Activated CD8-positive, alpha-beta T cell treated with anti-CD3 and anti-CD28 coated beads for 36 hours (primary cell): ENCODE results near the gene COL5A1. TPM values are rescaled to one million over a fixed set of nuclear protein-coding genes. Genes with fewer than 3 reads are reported as not detected.

ENCODE experiments used
- ATAC-seq: fragments of 200-7000 bp; cut with Tn5 transposase; one replicate; pipeline ENCODE4 v1.10.0; 2021; ENCODE audit warnings: mild to moderate bottlenecking, moderate library complexity
- CTCF ChIA-PET: fragments of 350-600 bp; sonication (Branson Sonifier 250); formaldehyde crosslinking; loops from one replicate; lab custom pipeline; 2021; ENCODE audit warnings: antibody characterized with exemption; lab: Charles Lee
- POLR2A ChIA-PET: fragments of 350-600 bp; sonication (Branson Sonifier 250); formaldehyde crosslinking; loops from one replicate; lab custom pipeline; 2021; ENCODE audit warnings: antibody characterized with exemption; lab: Charles Lee
- DNase-seq: peaks from one replicate; pipeline ENCODE4 v3.0.0-alpha.2; 2020
- H3K27ac Mint-ChIP-seq: one replicate; pipeline ENCODE4 v1.8.0; 2021; ENCODE audit warnings: mild to moderate bottlenecking, mixed read lengths
- H3K27me3 Mint-ChIP-seq: one replicate; pipeline ENCODE4 v1.8.0; 2021; ENCODE audit warnings: mixed read lengths
- H3K36me3 Mint-ChIP-seq: one replicate; pipeline ENCODE4 v1.8.0; 2021; ENCODE audit warnings: low read depth, mixed read lengths
- H3K4me1 Mint-ChIP-seq: one replicate; pipeline ENCODE4 v1.8.0; 2021; ENCODE audit warnings: low read depth, mixed read lengths
- H3K4me3 Mint-ChIP-seq: one replicate; pipeline ENCODE4 v1.8.0; 2021; ENCODE audit warnings: mild to moderate bottlenecking, moderate library complexity, mixed read lengths
- H3K9me3 Mint-ChIP-seq: one replicate; pipeline ENCODE4 v1.8.0; 2021; ENCODE audit warnings: mixed read lengths
- intact Hi-C: fragments of 100-400 bp; cut with micrococcal nuclease; formaldehyde crosslinking; loops from one replicate; pipeline ENCODE4 v1.10.0; 2022
- total RNA-seq, 2 experiments: library from RNA; stranded (reverse); gene quantifications; one replicate each; pipeline ENCODE4 v1.2.3, GENCODE V29; 2021
- TF ChIP-seq, protein P1 (sequence below): fragments of 200-600 bp; IDR thresholded peaks from one replicate; pipeline ENCODE4 v1.8.0; 2022; ENCODE audit warnings: antibody characterized with exemption, mild to moderate bottlenecking

COL5A1 gene
- total RNA-seq, 2 experiments from 2014 or later: 0.29 to 0.34 TPM

- peaks cover 3% of the 10 kb centered on the region for H3K27me3 Mint-ChIP-seq
- CTCF ChIA-PET: no interaction called here
- intact Hi-C loops: no loop called here
- no peaks in the 10 kb centered on the region for H3K9me3 Mint-ChIP-seq
- DNase-seq (no peak), ATAC-seq (no peak)
- TF ChIP-seq, protein P1, sequence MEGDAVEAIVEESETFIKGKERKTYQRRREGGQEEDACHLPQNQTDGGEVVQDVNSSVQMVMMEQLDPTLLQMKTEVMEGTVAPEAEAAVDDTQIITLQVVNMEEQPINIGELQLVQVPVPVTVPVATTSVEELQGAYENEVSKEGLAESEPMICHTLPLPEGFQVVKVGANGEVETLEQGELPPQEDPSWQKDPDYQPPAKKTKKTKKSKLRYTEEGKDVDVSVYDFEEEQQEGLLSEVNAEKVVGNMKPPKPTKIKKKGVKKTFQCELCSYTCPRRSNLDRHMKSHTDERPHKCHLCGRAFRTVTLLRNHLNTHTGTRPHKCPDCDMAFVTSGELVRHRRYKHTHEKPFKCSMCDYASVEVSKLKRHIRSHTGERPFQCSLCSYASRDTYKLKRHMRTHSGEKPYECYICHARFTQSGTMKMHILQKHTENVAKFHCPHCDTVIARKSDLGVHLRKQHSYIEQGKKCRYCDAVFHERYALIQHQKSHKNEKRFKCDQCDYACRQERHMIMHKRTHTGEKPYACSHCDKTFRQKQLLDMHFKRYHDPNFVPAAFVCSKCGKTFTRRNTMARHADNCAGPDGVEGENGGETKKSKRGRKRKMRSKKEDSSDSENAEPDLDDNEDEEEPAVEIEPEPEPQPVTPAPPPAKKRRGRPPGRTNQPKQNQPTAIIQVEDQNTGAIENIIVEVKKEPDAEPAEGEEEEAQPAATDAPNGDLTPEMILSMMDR: no peak
- POLR2A ChIA-PET: no interaction called here
- no peaks in the 10 kb centered on the region for H3K4me1 Mint-ChIP-seq
- H3K27ac Mint-ChIP-seq: no peak overlapping the region
- H3K4me3 Mint-ChIP-seq: no peak overlapping the region
- no peaks in the 10 kb centered on the region for H3K36me3 Mint-ChIP-seq
Observed at GRCh38 chr9:134602547-134603362, 38.8 kb upstream of the COL5A1 start.

DNA sequence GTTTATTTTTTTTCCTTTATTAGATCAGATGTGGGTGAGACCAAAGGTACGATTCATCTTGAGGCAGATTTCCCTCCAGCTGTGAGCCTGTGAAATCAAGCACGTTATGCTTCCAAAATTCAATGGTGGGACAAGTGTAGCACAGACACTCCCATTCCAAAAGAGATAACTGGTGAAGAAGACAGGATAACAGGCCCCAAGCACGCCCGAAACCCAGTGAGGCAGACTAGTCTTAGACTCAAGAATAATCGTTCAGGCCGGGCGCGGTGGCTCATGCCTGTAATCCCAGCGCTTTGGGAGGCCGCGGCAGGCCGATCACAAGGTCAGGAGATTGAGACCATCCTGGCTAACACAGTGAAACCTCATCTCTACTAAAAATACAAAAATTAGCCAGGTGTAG lies 36.8 kb upstream of the COL5A1 start:
- Mint-ChIP-seq H3K4me3 (no peak overlapping the region), H3K27me3 (peaks cover 3% of the 10 kb centered on the region), H3K27ac (no peak overlapping the region), H3K36me3 (no peaks in the 10 kb centered on the region), H3K9me3 (no peaks in the 10 kb centered on the region), H3K4me1 (no peaks in the 10 kb centered on the region)
- TF ChIP-seq, protein P1: no peak
- CTCF ChIA-PET: interaction anchor here (0.9 kb wide), 1 partner anchor 155 kb away, joined by 3 read pairs; no protein-coding TSS in a partner anchor
- ATAC-seq: no peak
- no peak for DNase-seq
- POLR2A ChIA-PET: no interaction called here
- intact Hi-C loops: no loop called here

DNA sequence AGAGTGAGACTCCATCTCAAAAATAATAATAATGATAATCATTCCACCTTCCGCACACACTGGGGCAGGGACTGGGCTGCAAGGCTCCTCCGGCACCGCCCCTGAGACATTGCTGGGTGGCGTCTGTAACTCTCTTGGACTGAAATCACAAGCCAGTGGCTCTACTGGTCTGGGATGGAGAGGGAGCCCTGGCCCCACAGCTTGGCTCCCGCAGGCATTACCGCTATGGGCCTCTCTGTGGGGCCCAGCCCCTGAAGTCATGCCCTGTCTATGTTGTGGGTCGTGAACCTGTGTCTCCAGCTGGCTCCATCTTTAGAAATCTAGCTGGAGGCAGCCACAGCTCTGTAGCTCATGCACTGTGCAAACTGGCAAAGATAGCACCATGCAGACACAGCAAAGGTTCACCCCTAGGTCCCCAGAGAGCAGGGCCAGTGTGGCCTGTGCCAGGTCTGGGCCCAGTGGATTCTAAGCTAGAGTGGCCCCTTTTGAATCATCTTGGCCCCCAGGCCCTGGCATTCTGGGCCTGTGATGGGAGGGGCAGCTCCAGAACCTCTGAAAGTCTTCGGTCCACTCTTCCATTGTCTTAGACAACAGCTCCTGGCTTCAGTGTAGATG lies 36.1 kb upstream of the COL5A1 start:
- Mint-ChIP-seq H3K36me3 (no peaks in the 10 kb centered on the region), H3K27ac (no peak overlapping the region), H3K27me3 (peaks cover 5% of the 10 kb centered on the region), H3K9me3 (no peaks in the 10 kb centered on the region), H3K4me1 (no peaks in the 10 kb centered on the region), H3K4me3 (no peak overlapping the region)
- intact Hi-C loops: no loop called here
- TF ChIP-seq, protein P1: no peak
- DNase-seq: no peak
- ChIA-PET POLR2A (no interaction called here), CTCF (interaction anchor here (0.9 kb wide), 1 partner anchor 156 kb away, joined by 3 read pairs; no protein-coding TSS in a partner anchor)
- ATAC-seq: no peak

DNA sequence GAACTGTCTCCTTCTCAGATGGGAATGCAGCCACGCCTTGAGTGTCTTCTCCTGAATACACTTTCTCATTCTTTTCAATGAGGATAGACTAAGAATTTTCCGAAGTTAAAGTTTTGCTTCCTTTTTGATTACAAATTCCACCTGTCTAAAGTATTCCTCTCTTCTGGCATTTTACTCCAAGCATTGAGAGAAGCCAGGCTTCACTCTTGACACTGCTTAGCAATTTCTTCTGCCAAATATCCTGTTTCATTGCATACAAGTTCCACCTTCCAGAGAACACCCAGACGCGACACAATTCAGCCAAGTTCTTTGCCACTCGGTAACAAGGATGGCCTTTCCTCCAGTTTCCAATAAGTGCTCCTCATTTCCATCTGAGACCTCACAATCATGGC lies 35.6 kb upstream of the COL5A1 start:
- H3K27me3 Mint-ChIP-seq: peaks cover 8% of the 10 kb centered on the region
- CTCF ChIA-PET: no interaction called here
- no peaks in the 10 kb centered on the region for H3K4me1 Mint-ChIP-seq
- intact Hi-C loops: no loop called here
- H3K27ac Mint-ChIP-seq: no peak overlapping the region
- H3K9me3 Mint-ChIP-seq: no peaks in the 10 kb centered on the region
- no peak for DNase-seq
- no peak for ATAC-seq
- no peaks in the 10 kb centered on the region for H3K36me3 Mint-ChIP-seq
- POLR2A ChIA-PET: no interaction called here
- TF ChIP-seq, protein P1: no peak
- H3K4me3 Mint-ChIP-seq: no peak overlapping the region
